Testis (tissue), 3 donors: ENCODE data around the gene COL25A1. TPM values are rescaled to one million over a fixed set of nuclear protein-coding genes. Genes with fewer than 3 reads are reported as not detected.

Source experiments
- DNase-seq: peaks from one replicate; pipeline ENCODE4 v3.0.0-alpha.2; 2019
- H3K27ac ChIP-seq, 2 donors: fragments of 200-600 bp; sonication (generic); one replicate each; pipeline ENCODE4 v1.5.1; 2019
- H3K27me3 ChIP-seq: fragments of 200-600 bp; sonication (generic); one replicate; pipeline ENCODE4 v1.5.1; 2019
- H3K36me3 ChIP-seq: fragments of 200-600 bp; sonication (generic); one replicate; pipeline ENCODE4 v1.5.1; 2017; ENCODE audit warnings: low read depth; ENCODE audit errors: missing control alignments
- H3K4me1 ChIP-seq: fragments of 200-600 bp; sonication (generic); one replicate; pipeline ENCODE4 v1.5.1; 2019
- H3K4me3 ChIP-seq, 2 donors: fragments of 200-600 bp; sonication (generic); one replicate each; pipeline ENCODE4 v1.5.1; 2017 to 2019
- H3K9me3 ChIP-seq: fragments of 200-600 bp; sonication (generic); one replicate; pipeline ENCODE4 v1.5.1; 2017
- CTCF ChIP-seq, 3 experiments: fragments of 450-650 bp in 2 of 3; fragments of 200-600 bp in 1 of 3; sonication (generic) in 1 of 3; IDR thresholded peaks; one replicate each; pipeline ENCODE4 v1.5.1; 2016 to 2019; ENCODE audit warnings: antibody characterized with exemption in 3 of 3, mild to moderate bottlenecking in 2 of 3, moderate library complexity in 1 of 3
- POLR2A ChIP-seq: fragments of 450-650 bp; IDR thresholded peaks from one replicate; pipeline ENCODE4 v1.6.1; 2017; ENCODE audit warnings: antibody characterized with exemption, mild to moderate bottlenecking, moderate library complexity
- WGBS, 2 donors: methylation state at CpG; one replicate each; pipeline ENCODE4 v1.1.5; 2018; 5-methylcytosine and 5-hydroxymethylcytosine counted together
- intact Hi-C: fragments of 100-400 bp; cut with DNase I; formaldehyde crosslinking; loops from one replicate; pipeline ENCODE4 v1.15.1; 2023; ENCODE audit warnings: low total_unique reads
- polyA plus RNA-seq: library from polyadenylated mRNA; stranded (reverse); fragments of 350-450 nt; fragmentation: Illumina TruSeq; extraction: RNeasy Lipid Tissue Mini Kit (QIAGEN cat#74804); gene quantifications from one replicate; pipeline ENCODE4 v1.2.3, GENCODE V29; 2014; ENCODE audit warnings: low read depth, low replicate concordance; ENCODE audit not compliant: insufficient read depth
- total RNA-seq, 2 donors: library from RNA; depleted of rRNA; stranded (reverse); fragments of >200 nt; gene quantifications; one replicate each; pipeline ENCODE4 v1.2.3, GENCODE V29; 2016

The COL25A1 gene
- total and polyA plus RNA-seq, 3 donors from 2014 or later, result 11.7 to 19.2 (median 17.2) TPM

- WGBS, 2 donors, result 91 to 94% methylated on average over 3 of the region's 3 CpGs
- Histone ChIP-seq H3K9me3 (no peaks in the 10 kb centered on the region), H3K36me3 (no peaks in the 10 kb centered on the region), H3K4me1 (no peaks in the 10 kb centered on the region), H3K27ac (no peak overlapping the region), H3K4me3 (no peak overlapping the region), H3K27me3 (no peaks in the 10 kb centered on the region)
- no peak for DNase-seq
- intact Hi-C loops, result no loop called here
- no peak for TF ChIP-seq CTCF (IDR thresholded peaks at IDR 0.05)
- no peak for TF ChIP-seq POLR2A
These were observed 252.5 kb downstream of the COL25A1 start for GRCh38 chr4:109049926-109050325.

- Histone ChIP-seq H3K27ac (no peak overlapping the region), H3K36me3 (no peaks in the 10 kb centered on the region), H3K4me1 (no peaks in the 10 kb centered on the region), H3K27me3 (no peaks in the 10 kb centered on the region), H3K9me3 (no peaks in the 10 kb centered on the region), H3K4me3 (no peak overlapping the region)
- WGBS, 2 donors, result 32 to 47% methylated on average over 7 of the region's 7 CpGs
- no peak for DNase-seq
- TF ChIP-seq POLR2A (no peak), CTCF (IDR thresholded peaks at IDR 0.05) (no peak)
- intact Hi-C loops, result no loop called here
These were observed 255.8 kb downstream of the COL25A1 start for GRCh38 chr4:109046471-109047201.

GRCh38 chr4:109044431-109044830 lies 258.0 kb downstream of the COL25A1 start:
- DNase-seq, result no peak
- TF ChIP-seq CTCF (IDR thresholded peaks at IDR 0.05), result no peak
- no peak for TF ChIP-seq POLR2A
- intact Hi-C loops, result no loop called here
- H3K9me3 ChIP-seq, result no peaks in the 10 kb centered on the region
- H3K36me3 ChIP-seq, result no peaks in the 10 kb centered on the region
- H3K4me3 ChIP-seq, result no peak overlapping the region
- no peak overlapping the region for H3K27ac ChIP-seq
- no peaks in the 10 kb centered on the region for H3K27me3 ChIP-seq
- WGBS, 2 donors, result 79 to 82% methylated on average over 3 of the region's 3 CpGs
- H3K4me1 ChIP-seq, result no peaks in the 10 kb centered on the region

- no peak overlapping the region for H3K27ac ChIP-seq
- intact Hi-C loops, result no loop called here
- no peaks in the 10 kb centered on the region for H3K9me3 ChIP-seq
- H3K27me3 ChIP-seq, result no peaks in the 10 kb centered on the region
- no peaks in the 10 kb centered on the region for H3K4me1 ChIP-seq
- H3K36me3 ChIP-seq, result no peaks in the 10 kb centered on the region
- 90 to 91% methylated on average over 3 of the region's 3 CpGs for WGBS, 2 donors
- TF ChIP-seq POLR2A (no peak), CTCF (IDR thresholded peaks at IDR 0.05) (no peak)
- no peak for DNase-seq
- H3K4me3 ChIP-seq, result no peak overlapping the region
These were observed 259.2 kb downstream of the COL25A1 start for GRCh38 chr4:109043286-109043685.
